T-helper 1 cell treated with Interleukin-12 subunit alpha and Interleukin-12 subunit beta and Interleukin-4 antibody, amounts not matched to agents 30 ng/mL and 1 ng/mL, for 36 hours (primary cell): ENCODE data around the gene DEPDC1B. TPM values are rescaled to one million over a fixed set of nuclear protein-coding genes. Genes with fewer than 3 reads are reported as not detected.
"Not testable (repeated sequence)": the region's sequence is repeated elsewhere in the genome, so short reads cannot be mapped to it uniquely, and the experiment has no call there.

Experiments
- intact Hi-C: fragments of 100-400 bp; cut with micrococcal nuclease; formaldehyde crosslinking; loops from one replicate; pipeline ENCODE4 v1.15.1; 2024
- total RNA-seq: library from RNA; stranded (reverse); gene quantifications from 2 replicates; pipeline ENCODE4 v1.2.3, GENCODE V29; 2022

DEPDC1B gene, protein sequence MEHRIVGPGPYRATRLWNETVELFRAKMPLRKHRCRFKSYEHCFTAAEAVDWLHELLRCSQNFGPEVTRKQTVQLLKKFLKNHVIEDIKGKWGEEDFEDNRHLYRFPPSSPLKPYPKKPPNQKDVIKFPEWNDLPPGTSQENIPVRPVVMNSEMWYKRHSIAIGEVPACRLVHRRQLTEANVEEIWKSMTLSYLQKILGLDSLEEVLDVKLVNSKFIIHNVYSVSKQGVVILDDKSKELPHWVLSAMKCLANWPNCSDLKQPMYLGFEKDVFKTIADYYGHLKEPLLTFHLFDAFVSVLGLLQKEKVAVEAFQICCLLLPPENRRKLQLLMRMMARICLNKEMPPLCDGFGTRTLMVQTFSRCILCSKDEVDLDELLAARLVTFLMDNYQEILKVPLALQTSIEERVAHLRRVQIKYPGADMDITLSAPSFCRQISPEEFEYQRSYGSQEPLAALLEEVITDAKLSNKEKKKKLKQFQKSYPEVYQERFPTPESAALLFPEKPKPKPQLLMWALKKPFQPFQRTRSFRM
- 28.9 and 29.5 TPM in 2 replicates for total RNA-seq

DNA sequence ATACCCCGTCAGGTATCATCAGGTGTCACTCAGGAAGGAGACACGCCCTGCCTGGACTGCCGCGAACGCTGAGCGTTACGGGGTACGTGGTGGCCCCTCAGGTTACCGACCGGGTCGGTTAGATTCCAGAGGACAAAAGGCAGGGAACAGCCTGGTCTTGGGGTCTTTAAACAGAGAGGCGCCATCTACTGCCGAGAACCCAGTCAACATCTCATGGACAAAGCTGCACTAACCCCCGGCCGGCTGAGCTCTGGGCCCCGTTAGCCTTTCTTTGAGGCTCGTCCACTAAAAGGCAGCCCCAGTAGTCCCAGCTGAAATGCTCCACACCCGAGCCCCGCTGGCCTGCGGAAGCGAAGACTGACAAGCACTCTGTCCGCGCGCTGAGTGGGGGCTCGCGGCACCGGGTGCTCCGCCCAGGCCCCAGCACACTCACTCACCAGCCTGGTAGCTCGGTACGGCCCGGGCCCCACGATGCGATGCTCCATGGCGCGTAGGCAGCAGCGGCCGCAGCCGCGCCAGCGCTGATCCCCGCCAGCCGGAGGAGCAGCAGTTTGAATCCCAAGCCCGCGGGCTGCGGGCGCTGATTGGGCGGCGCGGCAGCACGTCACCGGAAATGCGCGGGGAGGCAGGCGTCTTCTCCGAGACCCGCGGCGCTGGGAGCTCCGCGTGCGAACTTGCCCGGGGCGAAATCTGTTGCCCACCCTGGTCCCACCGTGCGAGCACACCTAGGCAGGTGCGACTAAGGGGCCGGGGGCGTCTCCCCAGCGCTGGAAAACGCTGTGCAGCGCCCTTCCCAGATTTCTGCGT, at the start of gene DEPDC1B:
Gene DEPDC1B (minus strand): TSS at position 558 of the 807 bp plus-strand sequence. CDS start 73 bp downstream, at position 485.
- intact Hi-C loops = loop anchor here (1.0 to 10.0 kb wide), 11 partner anchors 11 to 1712 kb away; partner anchors contain the start of genes ELOVL7, ERCC8, IPO11 and NDUFAF2

DNA sequence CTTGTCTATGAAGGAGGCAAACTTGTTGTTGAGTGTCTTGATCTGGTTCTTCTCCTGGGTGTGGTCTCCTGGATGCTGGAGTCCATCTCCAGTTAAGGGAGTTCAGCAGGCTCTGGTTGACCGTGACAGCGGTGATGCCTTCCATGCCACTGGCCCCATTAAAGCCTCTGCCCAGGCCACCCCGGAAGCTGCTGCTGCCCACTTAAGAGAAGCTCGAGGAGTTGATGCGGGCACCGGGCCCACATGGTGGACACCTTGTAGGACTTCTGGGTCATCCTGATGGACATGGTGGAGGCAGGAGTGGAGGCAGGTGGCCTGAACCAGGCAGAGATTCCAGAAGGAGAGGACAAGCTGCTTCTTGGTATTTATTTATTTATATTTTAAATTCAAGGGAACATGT, 44.7 kb upstream of the DEPDC1B start:
- intact Hi-C loops = no loop called here

DNA sequence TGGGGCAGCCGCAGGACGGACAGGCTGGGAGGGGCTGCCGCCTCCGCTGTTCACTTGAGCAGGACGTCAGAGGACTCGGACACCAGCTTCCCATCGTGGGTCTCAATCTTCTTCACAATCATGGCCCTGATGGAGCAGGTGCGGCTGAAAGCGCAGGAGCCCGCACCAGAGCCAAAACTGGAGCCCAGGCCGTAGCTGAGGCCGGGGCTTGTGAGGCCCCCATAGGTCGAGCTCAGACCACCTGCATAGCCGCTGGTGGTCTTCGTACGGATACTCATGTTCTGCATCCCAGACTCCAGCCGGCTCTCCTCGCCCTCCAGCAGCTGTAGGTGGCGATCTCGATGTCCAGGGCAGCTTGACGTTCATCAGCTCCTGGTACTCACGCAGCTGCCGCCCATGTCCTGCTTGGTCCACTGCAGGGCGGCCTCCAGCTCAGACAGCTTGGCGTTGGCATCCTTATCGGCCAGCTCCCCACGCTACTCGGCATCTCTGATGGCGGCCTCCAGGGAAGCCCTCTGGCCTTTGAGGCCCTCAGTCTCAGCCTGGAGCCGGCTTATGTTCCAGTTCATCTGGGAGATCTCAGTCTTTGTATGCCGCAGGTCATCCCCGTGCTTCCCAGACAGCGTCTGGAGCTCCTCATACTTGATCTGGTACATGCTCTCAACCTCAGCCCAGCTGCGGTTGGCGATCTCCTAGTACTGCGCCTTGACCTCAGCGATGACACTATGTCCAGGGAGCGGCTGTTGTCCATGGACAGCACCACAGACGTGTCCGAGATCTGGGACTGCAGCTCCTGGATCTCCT, 43.7 kb upstream of the DEPDC1B start:
- intact Hi-C loops = no loop called here

DNA sequence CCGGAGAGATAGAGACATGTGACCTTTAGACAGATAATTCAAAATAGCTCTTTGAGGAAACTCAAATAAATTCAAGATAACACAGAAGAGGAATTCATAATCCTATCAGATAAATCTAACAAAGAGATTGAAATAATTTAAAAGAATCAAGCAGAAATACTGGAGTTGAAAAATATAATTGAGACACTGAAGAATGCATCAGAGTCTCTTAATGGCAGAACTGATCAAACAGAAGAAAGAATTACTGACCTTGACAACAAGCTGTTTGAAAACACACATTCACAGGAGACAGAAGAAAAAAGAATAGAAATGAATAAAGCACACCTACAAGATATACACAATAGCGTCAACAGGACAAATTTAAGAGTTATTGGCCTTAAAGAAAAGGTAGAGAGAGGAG, 40.4 kb upstream of the DEPDC1B start:
- intact Hi-C loops = no loop called here

DNA sequence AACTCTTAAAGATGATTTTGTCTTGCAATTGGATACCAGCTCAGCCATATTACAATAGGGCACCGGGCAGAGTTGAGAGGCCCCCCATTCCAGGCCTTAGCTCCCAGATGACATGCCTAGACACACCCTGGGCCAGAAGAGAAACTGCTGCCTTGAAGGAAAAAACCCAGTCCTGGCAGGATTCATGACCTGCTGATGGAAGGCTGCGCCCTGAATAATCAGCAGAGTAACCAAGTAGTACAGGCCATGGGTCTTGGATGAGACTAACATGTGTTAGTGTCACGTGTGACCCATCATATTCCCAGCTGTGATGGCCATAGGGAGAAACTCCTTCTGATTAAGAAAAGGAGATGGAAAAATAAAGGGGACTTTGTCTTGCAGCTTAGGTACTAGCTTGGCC, 39.0 kb upstream of the DEPDC1B start:
- intact Hi-C loops = no loop called here

DNA sequence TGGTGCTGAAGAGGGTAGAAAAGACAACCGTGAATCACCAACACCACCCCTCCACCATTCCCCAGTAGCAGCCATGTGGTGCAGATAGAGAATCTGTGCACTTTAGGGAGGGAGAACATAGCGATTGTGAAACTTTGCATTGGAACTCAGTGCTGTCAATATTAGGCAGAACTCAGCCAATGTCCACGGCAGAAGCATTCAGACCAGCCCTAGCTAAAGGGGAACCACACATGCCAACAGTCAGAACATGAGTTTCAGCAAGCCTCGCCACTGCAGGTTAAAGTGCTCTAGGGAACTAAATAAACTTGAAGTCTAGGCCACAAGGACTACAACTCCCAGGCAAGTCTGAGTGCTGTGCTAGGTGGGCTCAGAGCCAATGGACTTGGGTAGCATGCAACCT, 38.5 kb upstream of the DEPDC1B start:
- intact Hi-C loops = no loop called here

DNA sequence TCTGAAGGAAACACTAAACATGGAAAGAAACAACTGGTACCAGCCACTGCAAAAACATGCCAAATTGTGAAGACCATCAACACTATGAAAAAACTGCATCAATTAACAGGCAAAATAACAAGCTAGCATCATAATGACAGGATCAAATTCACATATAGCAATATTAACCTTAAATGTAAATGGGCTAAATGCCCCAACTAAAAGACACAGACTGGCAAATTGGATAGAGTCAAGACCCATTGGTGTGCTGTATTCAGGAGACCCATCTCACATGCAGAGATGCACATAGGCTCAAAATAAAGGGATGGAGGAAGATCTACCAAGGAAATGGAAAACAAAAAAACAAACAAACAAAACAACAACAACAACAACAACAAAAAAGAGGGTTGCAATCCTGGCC, 30.9 kb upstream of the DEPDC1B start:
- intact Hi-C loops = not testable (repeated sequence)

DNA sequence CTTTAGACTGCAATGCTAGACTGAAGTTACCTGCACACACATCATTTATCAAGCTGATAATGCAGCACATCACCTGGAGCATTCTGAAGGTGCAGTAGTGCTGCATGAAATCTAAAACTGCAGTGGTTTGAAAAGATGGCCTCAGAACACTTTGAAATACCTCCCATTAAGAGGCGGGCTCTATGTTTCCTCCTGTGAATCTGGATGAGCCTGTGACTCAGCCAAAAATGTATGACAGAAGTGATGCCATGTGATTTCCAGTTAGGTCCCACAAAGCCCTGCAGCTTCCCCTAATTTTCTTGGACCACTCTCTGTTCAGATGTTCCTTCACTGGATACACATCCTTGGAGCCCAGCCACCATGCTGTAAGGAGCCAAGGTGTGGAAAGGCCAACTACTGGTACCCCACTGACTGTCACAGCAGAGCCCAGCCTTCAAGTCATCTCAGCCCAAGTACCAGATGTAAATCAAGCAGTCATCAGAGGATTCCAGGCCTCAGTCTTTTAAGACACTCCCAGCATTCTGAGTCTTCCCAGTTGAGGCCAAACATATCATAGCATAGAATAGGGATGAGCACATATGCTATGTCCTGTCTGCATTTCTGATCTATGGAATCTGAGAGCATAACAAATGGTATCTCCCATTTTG, 27.2 kb upstream of the DEPDC1B start:
- intact Hi-C loops = no loop called here

DNA sequence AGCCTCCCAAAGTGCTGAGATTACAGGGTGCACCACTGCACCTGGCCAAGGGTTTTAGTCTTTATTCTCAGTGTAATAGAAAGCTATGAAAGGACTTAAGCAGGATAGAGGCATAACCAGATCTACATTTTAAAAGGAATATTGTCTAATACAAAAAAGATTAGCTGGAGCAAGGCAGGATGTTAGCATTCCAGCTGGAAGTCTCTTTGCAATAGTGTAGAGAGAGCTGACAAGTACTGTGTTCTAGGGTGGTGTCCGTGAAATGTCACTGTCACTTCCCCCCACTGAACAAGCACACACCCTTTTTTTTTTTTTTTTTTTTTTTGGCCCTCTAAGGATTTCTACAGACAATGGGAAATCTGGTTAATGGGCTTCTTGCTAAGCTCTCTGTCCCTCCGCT, 24.2 kb upstream of the DEPDC1B start:
- intact Hi-C loops = no loop called here

DNA sequence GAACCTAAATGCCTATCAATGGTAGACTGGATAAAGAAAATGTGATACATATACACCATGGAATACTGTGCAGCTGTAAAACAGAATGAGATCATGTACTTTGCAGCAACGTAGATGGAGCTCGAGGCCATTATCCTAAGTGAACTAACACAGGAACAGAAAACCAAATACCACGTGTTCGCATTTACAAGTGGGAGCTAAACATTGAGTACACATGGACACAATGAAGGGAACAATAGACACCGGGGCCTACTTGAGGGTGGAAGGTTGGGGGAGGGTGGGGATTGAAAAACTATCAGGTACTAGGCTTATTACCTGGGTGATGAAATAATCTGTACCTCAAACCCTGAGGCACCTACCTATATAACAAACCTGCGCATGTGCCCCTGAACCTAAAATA, 22.4 kb upstream of the DEPDC1B start:
- intact Hi-C loops = no loop called here

DNA sequence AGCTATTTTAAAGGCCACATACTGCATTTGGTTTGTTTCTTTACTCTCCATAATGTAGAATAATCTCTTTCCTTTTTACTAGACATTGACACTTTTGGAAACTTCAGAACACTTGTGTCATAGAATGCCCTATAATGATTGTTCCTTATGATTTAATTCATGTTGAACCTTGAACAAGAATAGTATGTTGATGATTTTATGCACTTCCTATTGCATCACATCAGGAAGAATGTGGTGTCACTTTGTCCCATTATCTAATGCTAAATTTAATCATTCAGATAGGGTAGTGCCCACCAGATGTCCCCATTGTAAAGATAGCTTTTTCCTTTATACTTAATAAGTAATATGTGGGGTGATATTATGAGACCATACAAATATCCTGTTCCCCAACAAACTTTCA, 19.4 kb upstream of the DEPDC1B start:
- intact Hi-C loops = no loop called here

DNA sequence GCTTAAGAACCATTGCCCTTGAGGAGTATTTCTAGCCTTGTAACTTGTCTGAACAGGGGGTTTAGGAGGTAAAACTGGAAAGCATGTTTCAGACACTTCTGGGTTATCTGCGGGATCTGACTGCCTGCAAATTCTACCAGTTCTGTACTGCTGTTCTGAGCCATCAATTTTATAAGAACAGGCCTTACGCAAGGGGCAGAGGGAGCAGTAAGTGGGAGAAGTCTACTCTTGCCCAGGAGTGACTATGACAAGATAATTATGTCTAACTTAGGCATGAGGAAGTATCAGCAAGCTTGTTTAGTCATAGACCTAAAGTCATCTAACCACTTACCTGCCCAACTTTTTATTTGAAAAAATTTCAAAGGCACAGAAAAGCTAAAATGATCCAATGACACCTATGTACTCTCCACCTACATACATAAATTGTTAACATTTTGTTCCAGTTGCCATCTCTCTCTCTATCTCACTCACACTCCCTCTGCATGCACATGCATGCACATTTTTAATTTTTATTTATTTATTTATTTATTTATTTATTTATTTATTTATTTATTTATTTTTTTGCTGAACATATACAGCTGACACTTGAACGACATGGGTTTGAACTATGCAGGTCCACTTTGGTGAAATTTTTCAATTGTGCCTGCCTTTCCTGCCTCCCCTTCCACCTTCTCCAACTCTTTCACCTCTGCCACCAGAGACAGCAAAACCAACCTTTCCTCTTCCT, 18.4 kb upstream of the DEPDC1B start:
- intact Hi-C loops = no loop called here

DNA sequence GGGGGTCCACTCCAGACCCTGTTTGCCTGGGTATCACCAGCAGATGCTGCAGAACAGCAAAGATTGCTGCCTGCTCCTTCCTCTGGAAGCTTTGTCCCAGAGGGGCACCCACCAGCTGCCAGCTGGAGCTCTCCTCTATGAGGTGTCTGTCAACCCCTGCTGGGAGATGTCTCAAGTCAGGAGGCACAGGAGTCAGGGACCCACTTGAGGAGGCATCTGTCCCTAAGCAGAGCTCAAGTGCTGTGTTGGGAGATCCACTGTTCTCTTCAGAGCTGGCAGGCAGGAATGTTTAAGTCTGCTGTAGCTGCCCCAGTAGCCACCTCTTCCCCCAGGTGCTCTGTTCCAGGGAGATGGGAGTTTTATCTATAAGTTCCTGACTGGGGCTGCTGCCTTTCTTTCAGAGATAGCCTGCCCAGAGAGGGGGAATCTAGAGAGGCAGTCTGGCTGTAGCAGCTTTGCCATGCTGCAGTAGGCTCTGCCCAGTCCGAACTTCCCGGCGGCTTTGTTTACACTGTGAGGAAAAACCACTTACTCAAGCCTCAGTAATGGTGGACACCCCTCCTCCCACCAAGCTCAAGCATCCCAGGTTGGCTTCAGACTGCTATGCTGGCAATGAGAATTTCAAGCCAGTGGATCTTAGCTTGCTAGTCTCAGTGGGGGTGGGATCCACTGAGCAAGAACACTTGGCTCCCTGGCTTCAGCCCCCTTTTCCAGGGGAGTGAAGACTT, 15.4 kb upstream of the DEPDC1B start:
- intact Hi-C loops = not testable (repeated sequence)

DNA sequence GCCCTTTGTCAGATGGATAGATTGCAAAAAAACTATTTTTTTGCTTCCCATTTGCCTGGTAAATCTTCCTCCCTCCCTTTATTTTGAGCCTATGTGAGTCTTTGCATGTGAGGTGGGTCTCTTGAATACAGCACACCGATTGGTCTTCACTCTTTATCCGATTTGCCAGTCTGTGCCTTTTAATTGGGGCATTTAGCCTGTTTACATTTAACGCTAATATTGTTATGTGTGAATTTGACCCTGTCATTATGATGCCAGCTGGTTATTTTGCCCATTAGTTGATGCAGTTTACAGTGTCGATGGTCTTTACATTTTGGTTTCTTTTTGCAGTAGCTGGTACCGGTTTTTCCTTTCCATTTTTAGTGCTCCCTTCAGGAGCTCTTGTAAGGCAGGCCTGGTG, 13.0 kb upstream of the DEPDC1B start:
- intact Hi-C loops = no loop called here

DNA sequence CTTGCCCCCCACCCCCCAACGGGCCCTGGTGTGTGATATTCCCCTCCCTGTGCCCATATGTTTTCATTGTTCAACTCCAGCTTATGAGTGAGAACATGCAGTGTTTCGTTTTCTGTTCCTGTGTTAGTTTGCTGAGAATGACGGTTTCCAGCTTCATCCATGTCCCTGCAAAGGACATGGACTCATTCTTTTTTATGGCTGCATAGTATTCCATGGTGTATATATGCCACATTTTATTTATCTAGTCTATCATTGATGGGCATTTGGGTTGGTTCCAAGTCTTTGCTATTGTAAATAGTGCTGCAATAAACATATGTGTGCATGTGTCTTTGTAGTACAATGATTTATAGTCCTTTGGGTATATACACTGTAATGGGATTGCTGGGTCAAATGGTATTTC, 11.9 kb upstream of the DEPDC1B start:
- intact Hi-C loops = not testable (repeated sequence)

DNA sequence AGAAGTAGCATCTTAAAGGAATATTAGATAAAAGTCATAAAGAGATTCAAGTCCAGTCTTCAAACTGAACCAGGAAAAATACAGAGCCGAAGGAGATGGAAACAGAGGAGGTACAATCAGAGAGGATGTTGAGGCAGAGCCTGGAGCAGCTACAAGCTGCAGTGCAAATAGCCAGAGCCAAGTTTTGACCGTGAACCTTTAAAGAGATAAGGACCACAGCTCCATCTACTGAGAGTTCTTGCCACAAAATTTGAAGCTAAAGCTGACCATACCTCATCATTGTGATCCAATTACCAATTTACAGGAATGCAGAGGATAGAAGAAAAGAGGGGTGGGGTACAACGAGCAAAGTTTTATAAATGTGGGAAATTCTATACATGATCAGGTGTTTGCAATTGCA, 10.4 kb upstream of the DEPDC1B start:
- intact Hi-C loops = no loop called here

DNA sequence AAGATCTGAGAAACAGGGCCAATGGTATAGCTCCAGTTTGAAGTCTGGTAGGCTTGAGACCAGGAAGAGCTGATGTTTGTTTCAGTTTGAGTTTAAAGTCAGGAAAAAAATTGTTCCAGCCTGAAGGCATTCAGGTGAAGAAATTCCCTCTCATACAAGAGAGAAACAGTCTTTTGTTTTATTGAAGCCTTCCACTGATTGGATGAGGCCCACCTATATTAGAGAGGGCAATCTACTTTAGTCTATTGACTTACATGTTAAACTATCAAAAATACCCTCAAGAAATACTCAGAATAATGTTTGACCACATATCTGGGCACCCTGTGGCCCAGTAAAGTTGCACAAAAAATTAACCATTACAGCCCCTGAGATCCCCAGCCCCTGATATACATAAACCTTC, 5.2 kb upstream of the DEPDC1B start:
- intact Hi-C loops = no loop called here

DNA sequence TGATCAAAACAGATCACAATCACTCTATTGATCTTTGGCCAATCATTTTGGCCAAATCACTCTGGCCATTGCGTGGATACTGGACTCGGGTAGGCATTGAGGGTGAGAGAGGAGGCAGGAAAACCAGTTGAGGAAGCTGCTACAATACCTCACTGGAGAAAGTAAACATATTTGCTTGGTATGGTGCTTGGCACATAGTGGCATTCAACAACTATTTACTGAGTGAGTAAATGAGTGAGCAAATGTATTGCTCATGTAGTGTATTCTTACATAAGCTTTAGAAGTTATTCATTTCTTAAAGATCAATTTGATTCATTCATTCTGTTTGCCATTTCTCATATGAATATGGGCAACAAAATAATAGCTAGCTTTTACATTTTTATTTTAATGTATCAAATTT, 4.0 kb upstream of the DEPDC1B start:
- intact Hi-C loops = loop anchor here (5.0 kb wide), 3 partner anchors 138 to 1593 kb away; partner anchors contain the start of gene ELOVL7

DNA sequence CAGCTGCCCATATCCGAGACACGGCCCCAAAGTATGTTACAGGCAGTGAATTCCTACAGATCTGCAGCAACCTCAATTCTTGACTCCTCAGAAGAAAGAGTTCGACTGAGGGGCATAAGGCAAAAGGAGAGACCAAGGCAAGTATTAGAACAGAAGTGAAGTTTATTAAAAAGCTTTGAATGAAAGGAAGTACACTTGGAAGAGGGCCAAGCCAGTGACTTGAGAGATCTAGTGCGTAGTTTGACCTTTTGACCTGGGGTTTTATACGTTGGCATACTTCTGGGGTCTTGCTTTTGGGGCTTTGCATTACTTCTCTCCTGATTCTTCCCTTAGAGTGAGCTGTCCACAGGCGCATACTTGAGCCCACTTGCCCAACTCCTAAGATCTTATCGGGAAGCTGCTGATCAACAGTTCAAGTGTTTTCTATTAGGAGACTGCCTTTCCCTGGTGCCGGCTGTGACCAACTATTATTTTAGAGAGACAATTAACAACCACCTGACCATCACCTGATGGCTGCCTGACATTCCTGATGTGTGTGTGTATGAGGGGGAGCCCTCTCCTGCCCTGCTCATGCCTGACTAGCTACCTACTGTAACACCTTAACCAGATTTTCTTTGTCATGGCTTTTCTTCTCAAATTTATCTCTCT, 1.5 kb upstream of the DEPDC1B start:
- intact Hi-C loops = loop anchor here (2.0 to 5.0 kb wide), 5 partner anchors 141 to 1596 kb away; partner anchors contain the start of gene ELOVL7
